Endometrial microvascular endothelial cells (primary cell): Measurements from ENCODE around the gene TNFAIP3. TPM values are rescaled to one million over a fixed set of nuclear protein-coding genes. Genes with fewer than 3 reads are reported as not detected.
"Not testable (repeated sequence)": the region's sequence is repeated elsewhere in the genome, so short reads cannot be mapped to it uniquely, and the experiment has no call there.

Experiments
- in situ Hi-C: cut with HindIII; loops from 2 replicates; pipeline ENCODE4 v1.10.0; 2017; ENCODE audit warnings: low sequenced_read_pairs, low pct_unique_long_range_greater_than_20kb; ENCODE audit errors: inconsistent ontology term
- total RNA-seq: library from RNA; depleted of rRNA; stranded (reverse); fragments of >200 nt; gene quantifications from one replicate; pipeline ENCODE4 v1.2.3, GENCODE V29; 2015; ENCODE audit errors: inconsistent ontology term

Gene TNFAIP3
- total RNA-seq, 1 donor from 2014 or later: 3.7 TPM

GRCh38 chr6:137840252-137840651 is 26.8 kb upstream of the TNFAIP3 start:
- in situ Hi-C loops: no loop called here

- in situ Hi-C loops: no loop called here
Measured at GRCh38 chr6:137843211-137843610, 23.8 kb upstream of the TNFAIP3 start.

- in situ Hi-C loops: not testable (repeated sequence)
Measured at GRCh38 chr6:137844327-137844726, 22.7 kb upstream of the TNFAIP3 start.

GRCh38 chr6:137844773-137845172 is 22.3 kb upstream of the TNFAIP3 start:
- in situ Hi-C loops: not testable (repeated sequence)

- in situ Hi-C loops: no loop called here
Measured at GRCh38 chr6:137845460-137845859, 21.6 kb upstream of the TNFAIP3 start.

GRCh38 chr6:137846274-137846673 is 20.8 kb upstream of the TNFAIP3 start:
- in situ Hi-C loops: no loop called here

- in situ Hi-C loops: no loop called here
Measured at GRCh38 chr6:137846772-137847313, 20.2 kb upstream of the TNFAIP3 start.

GRCh38 chr6:137847748-137848147 is 19.3 kb upstream of the TNFAIP3 start:
- in situ Hi-C loops: no loop called here

- in situ Hi-C loops: no loop called here
Measured at GRCh38 chr6:137848672-137849071, 18.4 kb upstream of the TNFAIP3 start.

- in situ Hi-C loops: no loop called here
Measured at GRCh38 chr6:137849181-137849980, 17.7 kb upstream of the TNFAIP3 start.

- in situ Hi-C loops: no loop called here
Measured at GRCh38 chr6:137849981-137850714, 16.9 kb upstream of the TNFAIP3 start.

GRCh38 chr6:137850816-137851602 is 16.1 kb upstream of the TNFAIP3 start:
- in situ Hi-C loops: no loop called here

- in situ Hi-C loops: no loop called here
Measured at GRCh38 chr6:137851669-137852068, 15.4 kb upstream of the TNFAIP3 start.

GRCh38 chr6:137852346-137852745 is 14.7 kb upstream of the TNFAIP3 start:
- in situ Hi-C loops: no loop called here

- in situ Hi-C loops: no loop called here
Measured at GRCh38 chr6:137852811-137853210, 14.2 kb upstream of the TNFAIP3 start.

- in situ Hi-C loops: no loop called here
Measured at GRCh38 chr6:137853569-137854213, 13.4 kb upstream of the TNFAIP3 start.

GRCh38 chr6:137856138-137856898 is 10.7 kb upstream of the TNFAIP3 start:
- in situ Hi-C loops: no loop called here

GRCh38 chr6:137859025-137859424 is 8.0 kb upstream of the TNFAIP3 start:
- in situ Hi-C loops: no loop called here
